Islet of Langerhans (tissue), 1 donor: ENCODE data around the gene ALDH3A2.
"Not testable (repeated sequence)": the region's sequence is repeated elsewhere in the genome, so short reads cannot be mapped to it uniquely, and the experiment has no call there.

ENCODE experiments used
- FAIRE-seq: peaks from one replicate; lab custom pipeline; 2011; peaks lifted over from hg19 to GRCh38; lab: Jason Lieb, UNC

ALDH3A2 gene

DNA sequence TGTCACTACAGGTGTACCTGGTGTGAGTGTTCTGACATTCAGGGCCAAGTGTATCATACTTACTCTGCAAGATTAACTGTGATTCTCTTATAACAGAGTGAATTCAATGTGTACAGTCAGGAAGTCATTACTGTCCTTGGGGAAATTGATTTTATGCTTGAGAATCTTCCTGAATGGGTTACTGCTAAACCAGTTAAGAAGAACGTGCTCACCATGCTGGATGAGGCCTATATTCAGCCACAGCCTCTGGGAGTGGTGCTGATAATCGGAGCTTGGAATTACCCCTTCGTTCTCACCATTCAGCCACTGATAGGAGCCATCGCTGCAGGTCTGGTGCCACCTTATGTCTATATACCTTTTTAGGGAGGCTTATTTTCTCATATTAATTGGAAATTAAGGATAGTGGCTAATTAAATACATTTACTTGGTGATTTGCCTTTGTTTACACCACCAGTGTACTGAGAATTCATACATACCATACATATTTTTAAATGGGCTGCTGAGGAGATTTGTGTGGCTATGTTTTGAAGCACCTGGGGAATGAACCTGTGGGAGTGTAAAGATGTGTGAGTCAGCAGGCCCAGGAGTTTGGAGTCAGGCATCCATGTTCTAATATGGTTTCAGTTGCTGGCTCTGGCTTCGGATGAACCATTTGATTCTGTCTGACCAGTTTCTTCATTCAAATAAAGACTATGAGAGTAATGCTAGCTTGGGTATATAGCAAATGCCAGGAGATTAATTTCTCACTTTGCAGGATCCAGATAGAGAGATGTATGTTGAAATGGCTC lies 3.1 kb downstream of the ALDH3A2 start:
- no peak for FAIRE-seq

DNA sequence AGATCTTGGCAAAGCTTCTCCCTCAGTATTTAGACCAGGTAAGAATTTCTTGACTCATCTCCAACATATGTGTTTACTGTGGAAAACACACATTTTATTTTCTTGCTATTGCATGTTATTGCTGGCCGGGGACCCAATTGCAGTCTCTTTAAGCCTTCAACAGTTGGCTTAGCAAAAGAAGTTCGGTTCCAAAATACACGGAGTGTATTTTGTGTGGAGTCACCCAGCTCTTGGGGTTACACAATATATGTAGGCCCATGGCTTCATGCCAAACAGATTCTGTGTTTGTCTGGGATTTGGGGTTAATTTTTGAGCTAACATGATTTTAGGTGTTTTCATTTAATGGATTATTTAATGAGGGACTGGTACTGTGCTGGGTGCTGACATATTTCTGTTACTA lies 4.0 kb downstream of the ALDH3A2 start:
- no peak for FAIRE-seq

DNA sequence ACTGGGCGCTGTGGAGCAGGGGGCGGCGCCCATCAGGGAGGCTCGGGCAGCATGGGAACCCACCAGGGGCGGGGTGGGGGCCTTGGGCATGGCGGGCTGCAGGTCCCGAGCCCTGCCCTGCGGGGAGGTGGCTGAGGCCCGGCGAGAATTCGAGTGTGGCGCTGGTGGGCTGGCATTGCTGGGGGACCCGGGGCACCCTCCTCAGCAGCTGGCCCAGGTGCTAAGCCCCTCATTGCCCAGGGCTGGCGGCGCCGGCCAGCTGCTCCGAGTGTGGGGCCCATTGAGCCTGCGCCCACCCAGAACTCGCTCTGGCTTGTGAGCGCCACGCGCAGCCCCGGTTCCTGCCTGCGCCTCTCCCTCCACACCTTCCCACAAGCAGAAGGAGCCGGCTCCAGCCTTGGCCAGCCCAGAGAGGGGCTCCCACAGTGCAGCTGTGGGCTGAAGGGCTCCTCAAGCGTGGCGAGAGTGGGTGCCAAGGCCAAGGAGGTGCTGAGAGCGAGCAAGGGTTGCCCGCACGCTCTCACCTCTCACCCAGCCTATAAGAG lies 5.9 kb downstream of the ALDH3A2 start:
- FAIRE-seq, result no peak

DNA sequence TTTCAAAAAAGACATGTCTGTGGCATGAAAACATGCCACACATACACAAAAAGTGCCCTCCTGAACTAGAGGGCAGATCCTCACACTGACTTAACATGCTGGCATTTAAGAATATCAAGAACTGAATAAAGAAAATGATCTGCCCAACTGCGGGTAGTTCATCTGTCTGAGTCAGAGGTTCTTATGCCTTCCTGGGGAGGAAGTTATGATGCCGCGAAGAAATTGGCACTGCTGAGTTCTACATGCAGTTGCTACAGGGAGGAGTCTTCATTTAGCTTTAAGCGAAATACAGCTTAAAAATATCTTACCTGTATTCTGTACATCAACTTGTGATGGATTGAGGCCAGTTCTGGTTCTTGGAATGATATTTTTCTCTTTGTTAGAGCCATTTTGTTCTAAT lies 6.3 kb downstream of the ALDH3A2 start:
- no peak for FAIRE-seq

DNA sequence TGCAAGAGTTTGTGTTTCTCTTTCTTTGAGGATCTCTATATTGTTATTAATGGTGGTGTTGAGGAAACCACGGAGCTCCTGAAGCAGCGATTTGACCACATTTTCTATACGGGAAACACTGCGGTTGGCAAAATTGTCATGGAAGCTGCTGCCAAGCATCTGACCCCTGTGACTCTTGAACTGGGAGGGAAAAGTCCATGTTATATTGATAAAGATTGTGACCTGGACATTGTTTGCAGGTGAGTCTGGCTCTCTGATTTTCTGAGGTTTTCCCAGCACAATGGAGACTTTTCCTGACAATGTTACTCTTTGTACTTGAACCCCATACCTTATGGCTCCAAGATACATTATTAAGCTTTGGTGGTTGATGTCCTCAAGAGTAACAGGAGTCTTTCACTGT lies 7.8 kb downstream of the ALDH3A2 start:
- FAIRE-seq, result no peak

DNA sequence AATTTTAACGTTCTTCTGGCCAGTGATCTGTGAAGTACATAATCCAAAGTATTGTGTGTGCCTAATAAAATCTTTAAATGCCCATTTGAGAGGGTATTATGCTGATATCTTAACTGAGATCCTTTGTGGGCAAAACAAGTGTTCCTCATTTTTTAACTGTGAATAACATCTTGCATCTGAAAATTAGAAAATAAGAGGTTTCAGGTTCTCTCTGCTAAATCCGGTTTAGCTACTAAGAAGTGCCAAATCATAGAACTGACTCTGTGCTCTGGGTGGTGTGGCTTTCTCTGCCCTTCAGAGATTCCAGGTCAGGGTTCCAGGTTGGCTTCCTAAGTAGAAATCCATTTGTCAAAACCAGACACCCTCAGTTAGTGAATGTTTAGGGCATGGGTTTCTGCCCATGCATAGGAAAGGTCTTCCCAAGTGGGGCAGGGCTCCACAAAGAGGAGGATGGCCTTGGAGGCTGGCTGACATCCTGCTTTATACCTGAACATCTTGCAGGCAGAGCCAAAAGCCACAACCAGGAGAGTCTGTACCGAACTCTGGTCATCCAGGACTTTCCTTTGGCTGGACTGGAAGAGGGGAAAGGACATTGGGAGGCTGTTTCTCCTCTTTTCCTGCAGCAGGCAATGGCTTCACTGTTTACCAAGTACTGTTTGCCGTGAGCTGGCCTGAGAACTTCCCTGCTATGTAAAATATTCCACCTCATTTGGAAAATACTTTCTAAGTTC lies 8.5 kb downstream of the ALDH3A2 start:
- no peak for FAIRE-seq

DNA sequence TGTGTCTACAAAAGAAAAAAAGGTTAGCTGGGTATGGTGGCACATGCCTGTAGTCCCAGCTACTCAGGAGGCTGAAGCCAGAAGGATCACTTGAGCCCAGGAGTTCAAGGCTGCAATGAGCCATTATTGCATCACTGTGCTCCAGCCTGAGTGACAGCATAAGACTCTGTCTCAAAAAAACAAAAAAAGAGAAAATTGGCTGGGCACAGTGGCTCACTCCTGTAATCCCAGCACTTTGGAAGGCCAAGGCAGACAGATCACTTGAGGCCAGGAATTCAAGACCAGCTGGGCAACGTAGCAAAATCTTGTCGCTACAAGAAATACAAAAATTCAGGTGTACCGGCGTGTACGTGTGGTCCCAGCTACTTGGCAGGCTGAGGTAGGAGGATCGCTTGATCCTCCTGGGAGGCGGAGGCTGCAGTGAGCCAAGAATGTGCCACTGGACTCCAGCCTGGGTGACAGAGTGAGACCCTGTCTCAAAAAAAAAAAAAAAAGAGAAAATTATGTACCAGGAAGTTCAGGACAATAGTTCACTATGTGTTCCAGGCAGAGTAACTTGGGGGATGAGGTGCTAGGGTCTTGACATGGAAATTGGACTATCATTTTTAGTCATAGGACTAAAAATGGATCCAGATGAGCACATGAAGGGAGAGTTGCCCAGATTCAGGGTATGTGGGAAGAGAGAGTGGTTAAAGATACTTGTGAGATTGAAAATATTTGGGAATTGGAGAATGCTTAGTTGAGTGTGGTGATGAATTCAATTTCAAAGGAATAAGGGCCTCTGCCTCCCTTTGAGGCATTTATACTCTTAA lies 11.0 kb downstream of the ALDH3A2 start:
- no peak for FAIRE-seq

DNA sequence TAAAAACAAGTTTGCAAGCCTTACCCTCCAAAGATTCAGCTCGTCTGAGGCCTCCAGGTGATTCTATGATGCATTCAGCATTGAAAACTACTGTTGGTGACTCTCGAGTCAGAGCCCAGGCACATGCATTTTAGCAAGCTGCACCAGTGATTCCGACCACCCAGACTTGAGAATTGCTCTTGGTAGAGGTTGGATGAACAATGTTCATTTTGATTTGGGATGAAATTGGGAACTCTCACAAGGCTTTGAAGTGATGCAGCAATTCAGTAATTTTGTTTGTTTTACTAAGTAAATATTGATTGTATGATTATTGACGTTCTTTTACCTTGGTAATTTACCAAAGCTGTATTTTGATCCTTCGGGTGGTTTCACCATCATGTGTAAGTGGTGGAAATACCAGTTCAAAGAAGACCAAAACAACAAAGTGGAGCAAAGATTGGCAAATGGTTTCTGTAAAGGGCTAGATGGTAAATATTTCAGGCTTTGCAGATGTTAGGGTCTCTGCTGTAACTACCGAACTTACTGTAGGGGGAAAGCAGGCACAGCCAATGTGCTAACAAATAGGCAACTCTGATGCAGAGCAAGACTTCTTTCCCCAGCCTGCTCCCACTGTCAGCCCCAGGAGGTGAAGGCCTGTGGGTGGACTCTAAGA lies 11.8 kb downstream of the ALDH3A2 start:
- FAIRE-seq, result no peak

DNA sequence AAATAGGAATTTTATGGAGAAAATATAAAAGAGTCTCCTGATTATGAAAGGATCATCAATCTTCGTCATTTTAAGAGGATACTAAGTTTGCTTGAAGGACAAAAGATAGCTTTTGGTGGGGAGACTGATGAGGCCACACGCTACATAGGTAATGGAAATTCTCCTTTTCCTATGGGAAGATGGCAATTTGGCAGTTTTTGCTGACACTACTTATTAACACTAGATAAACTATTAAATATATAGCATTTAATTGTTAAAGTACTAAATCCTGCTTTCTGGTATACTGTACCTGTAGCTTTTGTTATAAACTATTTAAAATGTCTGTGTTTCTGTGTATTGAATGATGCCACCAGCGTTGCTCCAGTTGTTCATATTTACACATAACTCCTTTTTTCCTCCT lies 12.6 kb downstream of the ALDH3A2 start:
- FAIRE-seq, result no peak

DNA sequence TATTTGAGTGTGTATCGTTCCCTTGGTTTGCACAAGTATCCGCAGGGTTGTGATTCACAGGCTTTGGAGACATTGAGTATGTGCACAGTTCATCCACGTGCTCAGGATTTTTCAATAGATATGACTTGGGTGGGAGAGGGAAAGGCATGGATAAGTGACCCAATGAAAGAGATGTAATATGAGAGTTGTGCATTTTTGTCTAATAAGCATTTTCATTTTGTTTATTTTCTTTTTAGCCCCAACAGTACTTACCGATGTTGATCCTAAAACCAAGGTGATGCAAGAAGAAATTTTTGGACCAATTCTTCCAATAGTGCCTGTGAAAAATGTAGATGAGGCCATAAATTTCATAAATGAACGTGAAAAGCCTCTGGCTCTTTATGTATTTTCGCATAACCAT lies 14.5 kb downstream of the ALDH3A2 start:
- FAIRE-seq, result no peak

DNA sequence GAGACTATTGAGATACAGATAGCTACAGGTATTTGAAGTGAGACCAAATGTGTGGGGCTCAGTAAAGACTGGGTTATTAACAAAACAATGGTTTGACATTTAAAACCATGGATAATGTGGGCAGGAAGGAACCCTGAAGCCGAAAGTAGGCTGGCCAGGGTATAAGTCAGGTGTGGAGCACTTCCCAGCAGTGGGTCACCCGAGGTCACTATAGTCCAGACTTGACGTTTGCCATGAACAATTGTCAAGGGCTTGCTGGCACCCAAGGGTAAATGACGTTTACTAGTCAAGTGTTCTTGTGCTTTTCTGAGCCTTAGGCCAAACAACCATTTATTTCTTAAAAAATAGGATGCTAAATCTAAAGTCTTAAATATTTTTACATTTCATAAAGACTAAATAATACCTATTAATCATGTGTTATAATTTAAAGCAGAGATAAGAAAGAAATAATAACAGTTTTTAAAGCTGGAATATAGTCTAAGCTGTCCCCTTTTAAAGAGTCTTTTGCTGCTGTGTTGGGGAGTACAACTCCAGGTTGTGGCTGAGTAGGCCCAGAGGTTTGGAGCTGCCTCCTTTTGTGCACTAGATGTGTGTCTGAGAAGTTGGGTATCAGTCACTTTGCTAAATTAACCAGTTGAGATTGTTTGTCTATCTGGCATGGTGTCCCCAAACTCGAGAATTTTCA lies 15.7 kb downstream of the ALDH3A2 start:
- no peak for FAIRE-seq

DNA sequence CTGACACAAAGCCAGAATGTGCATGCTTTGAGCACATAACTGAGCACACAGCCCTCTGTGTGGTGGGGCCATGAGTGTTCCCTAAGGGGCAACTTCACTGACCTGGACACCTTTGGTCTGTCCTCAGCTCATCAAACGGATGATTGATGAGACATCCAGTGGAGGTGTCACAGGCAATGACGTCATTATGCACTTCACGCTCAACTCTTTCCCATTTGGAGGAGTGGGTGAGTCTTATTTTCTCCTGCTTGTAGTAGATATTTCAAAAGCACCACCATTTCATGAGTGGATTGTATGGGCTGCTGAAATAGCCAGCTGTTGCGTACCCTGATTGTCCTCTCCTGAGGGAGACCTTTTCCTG lies 16.2 kb downstream of the ALDH3A2 start:
- no peak for FAIRE-seq

DNA sequence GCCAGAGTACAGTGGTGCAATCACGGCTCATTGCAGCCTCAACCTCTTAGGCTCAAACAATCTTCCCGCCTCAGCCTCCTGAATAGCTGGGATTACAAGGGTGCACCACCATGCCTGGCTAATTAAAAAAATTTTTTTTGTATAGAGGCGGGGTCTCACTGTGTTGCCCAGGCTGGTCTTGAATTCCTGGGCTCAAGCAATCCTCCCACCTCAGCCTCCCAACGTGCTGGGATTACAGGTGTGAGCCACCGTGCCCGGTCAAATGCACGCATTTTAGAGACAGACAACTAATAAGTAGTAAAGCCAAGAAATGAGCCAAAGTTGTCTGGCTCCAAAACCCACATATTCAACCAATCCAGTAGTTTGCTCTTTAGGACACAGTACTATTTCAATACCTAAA lies 21.1 kb downstream of the ALDH3A2 start:
- not testable (repeated sequence) for FAIRE-seq

DNA sequence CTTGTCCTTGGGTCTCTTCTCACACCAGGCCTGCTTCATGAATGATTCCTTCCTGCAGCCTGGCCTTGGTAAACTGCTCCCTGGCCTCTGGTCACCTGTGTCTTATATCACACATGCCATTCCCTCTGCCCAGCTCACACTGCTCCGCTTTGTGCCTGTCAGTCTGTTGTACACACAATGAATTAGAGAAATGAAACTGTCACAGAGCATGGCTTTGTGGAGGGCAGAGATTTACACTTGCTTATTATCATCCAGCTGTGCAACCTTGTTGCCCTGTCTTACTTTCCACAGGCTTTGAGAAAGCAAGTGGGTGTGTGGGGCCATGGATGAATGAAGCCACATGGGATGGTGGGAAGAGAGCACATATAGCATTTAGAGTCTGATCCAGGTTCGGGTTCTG lies 22.4 kb downstream of the ALDH3A2 start:
- FAIRE-seq, result no peak

DNA sequence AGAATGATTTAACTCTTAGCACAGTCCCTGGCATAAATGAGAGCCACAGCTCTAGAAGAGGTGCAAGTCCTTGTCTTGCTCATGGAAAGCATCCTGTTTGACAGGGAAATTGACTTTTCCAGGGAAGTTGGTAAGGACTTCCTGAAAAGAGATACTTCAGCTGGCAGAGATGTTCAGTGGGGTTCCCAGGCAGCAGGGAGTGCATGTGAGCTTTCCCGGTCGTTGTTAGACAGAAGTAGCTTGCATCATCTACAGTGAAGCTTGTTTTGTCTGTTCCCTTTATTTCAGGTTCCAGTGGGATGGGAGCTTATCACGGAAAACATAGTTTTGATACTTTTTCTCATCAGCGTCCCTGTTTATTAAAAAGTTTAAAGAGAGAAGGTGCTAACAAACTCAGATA lies 22.9 kb downstream of the ALDH3A2 start:
- FAIRE-seq, result no peak

DNA sequence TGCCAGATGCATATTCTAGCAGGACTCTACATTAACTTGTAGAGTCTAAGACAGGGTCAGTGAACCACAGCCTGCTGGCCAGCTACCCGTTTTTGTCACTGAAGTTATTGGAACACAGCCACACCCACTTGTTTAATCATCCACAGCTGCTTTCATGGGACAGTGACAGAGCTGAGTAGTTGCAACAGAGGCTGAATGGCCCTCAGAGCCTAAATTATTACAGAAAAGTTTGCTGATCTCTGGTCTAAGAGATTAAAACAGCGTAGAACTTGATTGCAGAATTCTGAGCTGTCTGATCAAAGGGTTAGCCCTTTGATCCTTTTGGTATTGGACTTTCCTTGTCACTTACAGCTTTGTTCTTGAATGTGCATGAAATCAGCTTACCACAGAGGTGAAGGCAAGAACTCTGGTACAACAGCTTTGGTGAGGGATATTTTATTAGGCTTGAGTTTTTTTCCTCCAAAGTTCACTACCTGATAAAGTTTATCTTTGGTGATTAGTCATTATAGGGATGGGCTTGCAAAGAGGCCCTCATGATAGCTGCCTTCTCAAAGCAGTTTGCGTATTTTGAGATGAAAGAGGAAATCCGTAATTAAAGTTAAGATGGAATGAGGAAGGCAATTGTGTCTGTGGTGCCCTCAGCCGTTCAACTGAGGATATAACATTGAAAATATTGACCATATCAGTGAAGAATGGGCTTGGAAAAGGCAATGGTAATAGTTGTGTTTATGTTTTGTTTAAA lies 23.6 kb downstream of the ALDH3A2 start:
- no peak for FAIRE-seq

DNA sequence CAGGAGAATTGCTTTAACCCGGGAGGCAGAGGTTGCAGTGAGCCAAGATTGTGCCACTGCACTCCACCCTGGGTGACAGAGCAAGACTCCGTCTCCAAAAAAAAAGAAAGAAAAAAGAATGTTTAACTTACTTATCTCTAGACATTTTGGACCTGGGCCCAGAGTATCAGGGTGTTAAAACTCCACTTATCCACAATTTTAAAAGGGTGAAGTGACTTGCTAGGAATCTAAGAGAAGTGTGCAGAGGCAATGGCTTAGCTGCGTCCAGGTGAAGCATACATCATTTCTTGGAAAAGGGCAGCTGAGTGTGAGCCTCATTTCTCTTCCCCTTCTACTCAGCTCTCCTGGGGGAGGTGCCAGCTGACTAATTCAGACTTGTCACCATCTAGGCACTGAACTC lies 25.1 kb downstream of the ALDH3A2 start:
- FAIRE-seq, result no peak

DNA sequence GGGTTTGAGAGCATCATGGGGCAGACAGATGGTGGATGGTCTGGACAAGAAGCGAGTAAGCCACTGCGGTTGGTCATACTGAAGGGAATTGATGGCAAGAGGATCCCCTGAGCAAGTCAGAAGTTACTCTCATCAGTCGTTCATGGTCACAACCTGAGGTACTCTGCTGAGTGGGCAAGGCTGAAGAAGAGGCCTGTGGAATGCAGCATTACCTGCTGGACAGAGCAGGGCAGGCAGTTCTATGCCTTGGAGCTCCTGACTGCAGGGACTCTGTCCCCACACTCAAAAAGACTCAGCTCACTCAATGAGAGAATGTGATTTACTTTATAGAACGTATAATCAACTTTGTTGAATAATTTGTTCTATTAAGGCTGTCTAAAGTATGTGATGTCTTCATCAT lies 28.3 kb downstream of the ALDH3A2 start:
- no peak for FAIRE-seq

DNA sequence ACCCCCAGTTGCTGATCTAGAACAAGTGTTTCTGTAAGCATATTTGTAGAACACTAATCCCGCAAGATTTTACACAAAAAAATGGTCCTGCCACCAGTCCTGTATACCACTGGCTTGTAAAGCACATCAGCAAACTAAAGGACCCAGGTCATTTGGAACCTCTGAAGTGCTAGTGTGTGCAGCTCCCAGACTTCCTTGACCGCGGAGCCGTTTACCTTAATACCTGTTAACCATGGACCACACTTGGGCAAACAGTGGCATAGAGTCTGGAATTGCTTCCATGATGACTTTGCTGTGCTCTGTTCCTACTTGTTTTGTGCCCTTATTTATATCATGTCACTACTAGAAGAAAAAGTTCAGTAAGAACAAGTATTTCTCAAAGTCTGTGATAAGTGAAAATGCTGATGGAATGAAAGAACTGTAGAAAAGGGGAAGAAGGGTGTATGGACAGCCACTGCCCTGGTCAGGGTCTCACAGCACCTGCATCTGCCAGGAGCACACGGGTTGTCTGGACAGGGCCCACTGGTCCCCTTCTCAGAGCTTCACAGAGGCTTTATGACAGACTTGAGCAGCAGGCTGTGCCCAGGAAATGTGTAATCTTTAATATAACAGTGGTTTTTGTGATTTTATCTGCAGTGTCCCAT lies 29.3 kb downstream of the ALDH3A2 start:
- FAIRE-seq, result no peak
